HG03342 (cell line): Measurements from ENCODE around the gene SMPX.

Experiments used
- ATAC-seq: cut with Tn5 transposase; IDR thresholded peaks from one replicate; pipeline ENCODE4 v1.9.1; 2021; ENCODE audit warnings: mild to moderate bottlenecking, moderate library complexity; ENCODE audit not compliant: unreplicated experiment

Gene SMPX

DNA sequence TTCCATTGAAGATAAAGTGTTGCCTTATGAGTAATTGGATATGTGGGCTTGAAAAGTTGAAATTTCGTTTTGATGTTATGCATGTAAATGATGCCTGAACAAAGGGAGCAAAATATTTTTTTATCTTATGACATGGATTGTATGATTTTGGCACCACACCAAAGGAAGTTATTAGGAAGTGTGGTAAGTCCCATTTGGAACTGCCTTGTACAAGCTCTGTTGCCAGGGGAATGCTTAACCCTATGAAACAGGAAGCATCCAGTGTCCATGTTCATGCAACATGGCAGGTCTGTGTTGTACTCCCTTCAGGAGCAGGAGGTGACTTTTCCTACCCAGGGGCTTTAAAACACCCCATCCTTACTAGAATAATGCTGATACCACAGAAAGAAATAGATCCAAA is 13.2 kb downstream of the SMPX start:
- no peak for ATAC-seq

DNA sequence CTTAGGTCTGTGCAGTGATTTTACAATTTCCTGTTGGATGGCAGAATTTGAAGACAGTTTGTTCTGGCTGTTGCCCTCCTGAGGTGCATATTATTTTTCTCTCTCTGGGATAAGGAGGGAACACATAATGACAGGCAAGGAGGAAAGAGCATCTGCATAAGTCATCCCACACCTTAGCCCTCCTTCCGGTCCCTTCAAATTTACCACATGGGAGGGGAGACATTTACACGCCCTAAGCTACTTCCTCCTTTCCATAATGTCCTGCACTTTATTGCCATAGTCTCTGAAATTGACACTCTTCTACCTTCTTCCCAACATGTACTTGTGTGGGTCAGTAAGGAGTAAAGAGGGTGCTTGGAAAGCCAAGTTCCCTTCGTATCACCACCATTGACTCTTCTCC is 13.9 kb downstream of the SMPX start:
- ATAC-seq, result no peak

DNA sequence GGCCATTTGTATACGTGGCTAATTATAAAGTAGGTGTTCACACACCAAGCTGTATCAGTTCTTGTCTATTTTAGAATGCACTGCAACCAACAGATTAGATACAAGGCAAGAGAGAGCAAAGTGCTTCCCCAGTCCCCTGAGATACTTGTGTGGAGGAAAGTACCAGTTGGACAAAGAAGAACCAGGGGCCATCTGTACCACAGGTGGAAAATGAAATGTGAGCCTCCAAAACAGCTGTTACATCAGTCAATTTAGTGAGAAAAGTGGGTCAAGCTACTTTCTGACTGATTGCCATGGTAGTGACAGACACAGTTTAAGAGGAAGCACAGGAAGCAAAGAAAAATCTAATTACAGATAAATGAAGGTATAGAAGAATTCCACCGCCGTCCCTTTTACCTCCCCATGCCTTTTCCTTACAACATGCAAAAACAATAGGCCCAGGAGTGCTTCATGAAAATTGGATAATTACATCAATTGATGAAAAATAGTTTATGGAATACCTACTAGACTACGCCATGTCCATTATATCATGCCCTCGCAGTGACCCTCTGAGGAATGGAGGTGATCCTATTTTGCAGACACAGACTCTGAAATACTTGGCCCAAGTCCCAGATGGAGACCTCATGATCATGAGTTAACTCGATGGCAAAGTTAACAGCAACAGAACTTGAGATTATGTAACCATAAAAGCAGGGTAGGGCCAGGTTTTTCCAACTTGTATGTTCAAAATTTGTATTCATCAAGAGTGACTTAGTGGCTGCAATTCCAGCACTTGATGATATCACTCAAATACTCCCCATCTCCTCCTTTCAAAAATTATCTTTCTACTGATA is 15.8 kb downstream of the SMPX start:
- no peak for ATAC-seq

DNA sequence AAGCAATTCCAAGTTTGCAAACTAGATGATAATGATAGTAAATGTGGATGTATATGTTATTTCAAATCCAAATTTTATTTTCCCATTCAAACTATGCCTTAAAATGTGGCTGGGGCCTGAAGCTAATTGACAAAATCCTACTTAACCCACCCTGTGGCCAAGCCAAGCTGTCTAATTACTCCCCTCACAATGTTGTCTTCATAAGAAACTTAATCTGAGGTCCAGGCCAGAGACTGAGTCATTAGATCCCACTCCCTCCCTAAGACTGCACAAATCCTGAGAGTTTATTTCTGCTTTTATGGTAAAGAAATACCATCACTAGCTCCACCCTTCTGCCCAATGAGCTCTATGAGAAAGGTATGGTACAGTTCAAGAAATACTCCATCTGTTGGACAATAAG is 16.6 kb downstream of the SMPX start:
- no peak for ATAC-seq

DNA sequence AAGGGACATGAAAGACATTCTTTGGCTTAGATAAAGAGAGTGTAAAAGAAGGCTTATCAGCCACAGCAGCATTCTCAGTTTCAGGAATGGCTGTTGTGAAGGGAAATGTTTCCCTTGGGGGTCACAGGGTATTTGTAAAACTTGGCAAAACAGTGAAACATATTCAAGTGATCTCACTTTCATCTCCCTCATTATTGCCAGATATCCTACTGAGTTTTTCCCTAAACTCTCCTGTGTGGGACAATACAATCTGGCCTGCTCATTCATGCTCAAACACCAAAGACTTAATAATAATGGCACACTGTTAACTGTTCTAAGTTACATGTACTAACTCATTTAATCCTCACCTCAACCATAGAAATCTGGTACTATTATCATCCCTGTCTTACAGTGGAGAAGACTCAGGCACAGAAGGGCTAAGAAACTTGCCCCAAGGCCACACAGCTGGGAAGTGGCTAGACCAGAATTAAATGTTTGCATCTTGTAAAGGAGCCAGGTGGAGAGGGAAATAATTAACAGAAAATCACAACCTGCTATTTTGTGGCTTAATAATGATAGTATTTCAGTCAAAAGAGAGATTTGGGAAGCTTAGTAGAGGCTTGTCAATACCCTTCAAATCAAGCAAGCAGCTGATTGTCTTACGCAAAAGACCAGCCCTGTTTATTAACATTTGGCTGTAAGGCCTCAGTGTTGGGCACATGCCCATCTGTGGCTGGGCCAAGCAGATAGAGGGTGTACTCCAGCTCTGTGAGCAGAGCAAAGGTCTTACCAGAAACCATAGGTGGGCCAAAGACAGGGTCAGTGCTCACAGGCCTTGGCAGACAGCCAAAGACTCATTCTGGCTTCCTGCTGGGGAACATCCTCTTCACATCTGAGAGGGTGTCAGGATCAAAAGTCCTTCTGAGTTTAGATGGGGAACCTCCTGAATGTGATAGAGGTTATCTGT is 17.3 kb downstream of the SMPX start:
- ATAC-seq, result no peak

DNA sequence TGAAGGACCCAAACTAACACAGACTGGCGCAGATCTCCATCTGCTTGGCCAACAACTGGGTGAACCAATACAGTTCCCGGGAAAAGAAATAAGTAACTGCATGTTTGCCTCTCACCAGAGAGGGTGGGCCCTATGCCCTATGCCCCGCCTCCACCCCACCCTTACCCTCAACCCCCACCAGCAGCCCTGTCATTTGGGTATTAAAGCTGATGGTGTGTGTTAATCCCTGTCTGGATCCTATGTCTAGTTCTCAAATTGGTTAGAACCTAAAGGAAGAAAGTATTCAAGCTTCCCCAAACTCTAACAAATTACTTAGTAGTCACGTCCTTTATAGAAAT is 19.0 kb downstream of the SMPX start:
- ATAC-seq, result no peak

DNA sequence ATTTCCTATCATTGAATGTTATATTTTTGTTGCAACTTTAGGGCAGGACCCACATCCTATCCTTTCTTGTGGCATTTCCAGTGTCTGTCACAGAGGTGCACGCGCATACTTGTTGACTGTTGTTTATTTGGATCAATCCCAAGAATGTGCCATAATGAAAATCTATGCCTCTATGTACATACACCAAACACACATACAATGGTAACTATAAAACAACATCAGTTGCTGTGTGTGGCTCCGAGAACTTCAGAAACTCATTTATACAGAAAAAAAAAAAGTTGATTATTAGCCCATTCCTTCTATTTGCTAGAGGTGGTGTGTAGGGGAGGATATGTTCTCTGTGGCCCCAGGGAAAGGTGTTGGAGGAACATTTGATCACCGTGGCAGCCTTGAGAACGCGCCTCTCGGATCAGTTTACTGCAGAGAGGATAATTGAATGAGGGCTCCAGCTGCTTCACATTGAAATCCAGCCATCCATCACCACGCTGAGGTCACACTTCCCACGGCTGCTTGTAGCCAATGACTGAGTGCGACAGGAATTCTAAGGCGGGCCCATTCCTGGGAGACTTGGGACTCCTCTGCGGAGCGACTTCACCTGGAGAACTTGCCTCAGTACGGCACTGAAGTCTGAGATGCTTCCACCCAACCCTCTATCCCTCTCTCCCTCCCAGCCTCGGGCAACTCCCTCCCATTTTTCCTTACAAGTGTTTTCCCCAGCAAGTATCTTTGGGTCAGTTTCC is 19.5 kb downstream of the SMPX start:
- ATAC-seq, result no peak

DNA sequence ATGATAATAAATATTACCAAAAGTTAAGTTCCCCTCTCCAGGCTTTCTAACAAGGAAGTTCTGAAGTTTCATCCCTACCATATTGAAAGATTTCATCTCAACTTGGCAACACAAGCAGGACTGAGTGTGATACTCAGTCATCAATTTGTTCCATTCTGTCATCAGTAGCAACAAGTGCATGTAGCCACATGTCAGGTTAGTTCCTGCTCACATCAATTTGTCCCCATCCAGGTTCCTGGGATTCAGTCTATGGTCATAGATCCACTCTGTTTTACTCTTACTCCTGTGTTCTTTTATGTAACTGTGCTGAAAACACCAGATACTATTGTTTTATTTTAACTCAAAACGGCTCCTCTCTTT is 22.2 kb downstream of the SMPX start:
- no peak for ATAC-seq

DNA sequence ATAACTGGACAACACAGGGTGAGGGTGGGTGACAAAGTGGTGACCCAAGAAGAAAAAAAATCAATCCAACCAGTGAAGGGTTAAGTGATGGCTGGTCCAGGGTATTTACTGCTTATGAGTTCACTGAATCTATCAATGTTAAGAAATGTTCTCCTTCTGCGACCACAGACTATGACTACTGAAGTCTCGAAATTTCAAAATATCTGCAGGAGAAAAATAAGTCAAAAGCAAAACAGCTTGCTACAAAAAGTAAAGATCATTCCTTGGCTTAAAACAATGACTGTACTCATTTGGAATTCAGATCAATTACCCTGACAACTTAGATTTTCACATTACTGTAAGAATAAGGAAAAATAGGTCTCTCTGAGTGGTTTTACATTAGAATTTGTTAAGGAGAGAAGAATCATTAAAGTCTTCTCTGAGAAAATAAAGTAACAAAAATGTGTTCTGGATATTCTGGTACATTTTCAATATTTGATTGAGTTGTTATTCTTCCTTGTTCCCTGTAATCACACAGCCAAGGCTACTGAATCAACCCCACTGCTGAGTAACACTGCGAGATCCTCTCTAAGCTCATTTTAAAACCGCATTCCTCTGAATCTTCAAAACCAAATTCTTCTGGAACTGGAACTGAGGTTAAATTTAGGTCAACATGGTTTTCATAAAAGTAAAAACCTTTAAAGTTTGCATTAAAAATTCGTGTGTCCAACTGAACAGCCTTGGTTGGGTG is 22.7 kb downstream of the SMPX start:
- no peak for ATAC-seq

DNA sequence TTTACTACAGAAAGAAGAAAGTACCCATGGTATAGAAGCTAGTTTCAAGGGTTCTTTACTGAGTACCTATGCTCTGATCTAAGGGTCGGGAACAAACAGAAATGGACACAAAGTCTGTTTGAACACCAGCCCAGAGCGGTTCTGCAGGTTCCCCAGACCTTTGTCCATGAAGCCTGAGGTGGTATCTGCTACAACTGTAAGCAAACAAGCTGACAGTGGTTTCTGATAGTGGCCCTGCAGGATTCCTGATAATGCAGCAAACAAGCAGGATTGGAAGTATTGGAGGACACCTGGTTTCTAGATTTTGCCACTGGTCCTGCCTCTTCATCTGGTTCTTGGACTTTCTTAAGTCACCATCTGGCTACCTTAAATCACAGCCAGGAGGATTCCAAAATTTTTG is 23.7 kb downstream of the SMPX start:
- ATAC-seq, result no peak

DNA sequence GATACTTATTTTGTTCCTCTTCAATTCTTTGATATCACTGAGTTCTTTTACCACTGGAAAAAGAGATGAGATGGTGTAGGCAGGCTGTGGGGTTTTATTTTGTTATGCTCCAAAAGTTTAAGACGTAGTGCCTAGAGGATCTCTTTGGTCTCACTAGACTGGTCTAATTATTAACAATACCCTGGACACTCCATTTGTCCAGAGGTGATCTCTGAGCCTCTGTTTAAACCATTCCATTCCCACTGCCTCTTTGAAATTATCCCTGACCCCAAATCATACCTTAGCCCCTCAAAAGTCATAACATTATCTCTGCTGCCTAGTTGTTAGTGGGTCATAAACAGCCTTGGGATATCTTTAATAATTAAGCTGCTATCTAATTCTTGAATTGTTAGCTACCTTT is 24.2 kb downstream of the SMPX start:
- ATAC-seq, result no peak

DNA sequence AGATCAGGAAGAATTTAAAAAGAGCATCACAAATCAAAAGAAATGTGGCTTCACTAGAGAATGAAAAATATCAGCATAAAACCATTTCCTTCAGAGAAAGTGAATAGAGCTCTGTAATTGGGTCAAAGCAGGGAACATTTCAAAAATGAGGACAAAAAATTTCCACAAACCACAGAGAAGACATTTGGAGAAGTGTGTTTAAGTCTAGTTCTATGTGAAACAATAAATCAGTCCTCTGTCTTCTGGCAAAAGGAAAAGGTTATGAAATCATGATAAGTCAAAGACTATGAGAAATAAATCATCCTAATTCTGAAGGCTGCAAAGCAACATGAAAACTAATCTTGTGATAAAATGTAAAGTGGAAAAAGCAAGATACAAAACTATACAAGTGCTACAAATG is 27.9 kb downstream of the SMPX start:
- ATAC-seq, result no peak

DNA sequence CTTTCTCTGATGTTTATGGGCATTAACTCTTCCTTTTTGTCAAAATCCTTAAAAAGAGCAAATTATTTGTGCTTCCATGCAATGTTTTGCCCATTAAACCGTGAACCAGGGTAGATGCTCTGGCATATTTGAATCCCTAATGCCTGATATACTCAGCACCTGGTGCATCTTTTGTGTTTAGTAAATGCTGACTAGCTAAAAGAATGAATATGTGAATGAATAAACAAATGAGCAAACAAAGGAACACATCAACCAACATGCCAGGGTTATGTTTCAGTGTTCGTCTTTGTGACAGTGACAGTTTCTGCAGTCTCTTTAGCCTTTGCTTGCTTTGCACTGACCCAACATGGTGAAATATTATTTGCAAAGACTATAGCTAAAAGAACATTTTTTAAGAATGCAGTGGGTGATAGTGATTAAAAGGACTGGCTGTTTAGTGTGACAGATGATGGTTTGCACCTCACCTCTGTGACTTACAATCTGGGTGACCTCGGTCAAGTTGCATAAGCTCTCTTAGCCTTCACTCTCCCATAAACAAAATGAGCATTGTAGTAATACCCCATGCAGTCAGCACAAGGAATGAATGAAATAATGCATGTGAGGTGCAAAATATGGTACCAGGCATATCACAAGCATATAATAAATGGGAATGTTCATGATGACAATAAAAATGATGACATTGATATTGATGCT is 29.5 kb downstream of the SMPX start:
- ATAC-seq, result no peak

DNA sequence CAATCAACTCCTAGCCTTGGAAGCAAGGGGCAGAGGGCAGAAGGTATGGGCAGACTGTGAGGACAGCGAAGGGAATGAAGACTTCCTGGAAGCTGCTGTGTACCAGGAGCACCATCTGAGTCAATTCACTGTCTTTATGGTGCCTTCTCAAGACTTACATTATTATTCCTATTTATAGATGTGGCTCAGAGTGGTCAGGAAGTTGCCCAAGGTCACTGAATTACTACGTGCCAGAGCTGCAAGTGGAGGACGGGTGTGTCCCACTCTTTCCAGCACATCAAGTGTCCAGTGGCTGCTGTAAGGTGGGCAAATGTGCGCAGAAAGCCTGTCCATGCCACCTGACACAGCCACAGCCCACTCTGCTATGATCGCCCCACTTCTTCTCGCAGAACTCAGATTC is 32.0 kb downstream of the SMPX start:
- no peak for ATAC-seq

DNA sequence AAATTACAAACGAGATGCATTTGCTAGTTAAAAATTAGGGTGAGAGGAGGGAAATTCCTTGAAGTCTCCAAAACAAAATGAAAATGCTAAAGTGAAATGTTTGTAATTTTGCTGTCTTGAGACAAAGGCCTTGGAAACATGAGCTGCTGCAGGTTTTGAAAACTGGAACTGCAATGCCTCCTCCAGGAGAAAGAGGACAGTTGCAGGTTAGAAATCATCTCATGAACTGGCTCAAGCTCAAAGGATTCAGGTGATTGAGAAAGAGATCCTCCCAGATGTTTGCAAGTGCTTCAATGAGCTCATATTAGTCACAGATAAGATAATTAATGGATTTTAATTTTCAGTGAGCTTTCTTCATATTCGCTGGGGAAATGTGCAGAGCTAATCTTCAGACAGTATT is 32.4 kb downstream of the SMPX start:
- ATAC-seq, result no peak

DNA sequence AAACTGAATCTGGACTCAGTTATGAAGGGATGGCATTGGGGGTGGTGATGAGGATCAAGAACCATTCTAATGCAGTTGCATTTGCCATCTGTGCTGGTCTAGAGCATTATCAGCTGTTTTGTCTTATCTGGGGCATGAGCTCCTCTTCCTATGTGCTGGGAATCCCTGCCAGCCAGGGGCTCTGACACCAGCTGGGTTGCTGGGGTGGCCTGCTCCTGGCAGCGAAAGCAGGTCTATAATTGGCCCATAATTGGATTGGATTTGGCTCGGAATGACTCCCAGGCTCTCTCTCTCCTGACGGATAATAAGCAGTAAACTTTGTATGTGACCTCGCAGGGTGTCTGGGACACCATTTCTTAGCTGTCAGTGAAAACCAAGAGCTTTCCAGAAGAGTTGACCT is 34.1 kb downstream of the SMPX start:
- ATAC-seq, result no peak

DNA sequence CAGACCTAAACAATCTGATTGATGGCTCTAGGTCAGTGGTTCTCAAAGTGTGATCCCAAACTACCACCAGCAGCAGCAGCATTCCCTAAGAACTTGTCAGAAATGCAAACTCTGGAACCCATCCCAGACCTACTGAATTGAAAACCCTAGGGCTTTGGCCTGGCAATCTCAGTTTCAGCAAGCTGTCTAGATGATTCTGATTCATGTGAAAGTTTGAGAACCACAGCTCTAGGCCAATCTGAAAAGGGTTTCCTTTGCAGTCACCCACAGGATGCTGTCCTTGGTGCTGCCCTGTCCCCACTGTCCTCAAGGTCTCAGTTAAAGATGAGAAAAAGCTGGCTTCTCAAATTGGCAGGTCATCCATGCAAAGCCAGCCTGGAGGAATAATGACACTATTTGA is 34.8 kb downstream of the SMPX start:
- ATAC-seq, result no peak

DNA sequence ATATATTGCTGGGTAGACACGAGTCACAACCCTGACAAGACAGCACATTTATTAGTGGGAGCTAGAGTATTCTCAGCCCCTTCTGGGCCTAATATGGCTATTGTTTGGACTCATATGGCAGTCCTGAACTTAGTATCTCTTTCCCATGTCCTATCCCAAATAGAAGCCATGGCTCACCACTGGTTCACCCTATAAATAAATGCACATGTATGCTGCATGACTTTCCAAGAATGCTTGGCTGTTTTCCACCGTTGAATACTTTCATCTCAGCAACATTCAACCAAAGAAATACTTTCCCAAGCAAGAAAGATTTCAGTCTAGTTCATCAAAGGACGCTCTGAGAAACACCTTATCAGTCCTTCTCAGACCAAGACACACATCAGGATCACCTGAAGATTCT is 36.7 kb downstream of the SMPX start:
- ATAC-seq, result no peak

DNA sequence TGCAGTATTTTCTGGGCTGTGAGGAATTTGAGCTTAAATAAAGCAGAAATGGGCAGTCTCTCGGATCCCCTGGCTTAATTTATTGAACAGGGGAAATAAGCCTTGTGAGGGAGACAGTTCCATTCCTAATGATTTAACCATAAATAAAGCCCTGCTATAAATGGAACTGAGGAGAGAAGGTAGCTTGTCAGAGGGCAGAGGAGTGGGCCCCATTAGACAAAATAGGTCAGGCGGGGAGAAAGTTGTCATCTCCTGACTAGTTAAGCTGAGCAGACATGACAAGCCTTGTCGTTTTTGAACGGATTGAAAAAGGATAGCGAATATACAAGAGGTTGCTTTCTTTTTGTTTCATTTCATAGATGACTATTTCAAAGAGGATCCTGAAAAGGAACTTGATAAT is 39.3 kb downstream of the SMPX start:
- ATAC-seq, result no peak

DNA sequence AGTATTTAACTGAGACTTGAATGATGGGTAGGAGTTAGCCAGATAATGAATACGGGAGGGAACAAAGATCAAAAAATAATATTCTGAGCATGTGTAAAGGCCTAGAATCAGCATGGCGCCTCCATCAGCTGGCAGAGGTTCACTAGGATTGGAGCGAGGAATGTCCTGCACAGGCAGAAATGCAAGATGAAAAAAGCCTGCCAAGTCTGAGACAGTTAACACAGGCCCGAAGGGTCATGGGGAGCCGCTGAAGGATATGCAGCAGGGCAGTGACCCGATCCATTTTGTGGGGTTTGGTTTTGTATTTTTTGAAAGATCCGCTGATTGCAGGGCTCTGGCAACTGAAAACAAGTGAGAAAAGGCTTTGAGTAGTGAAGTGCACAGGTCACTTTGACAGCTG is 40.1 kb downstream of the SMPX start:
- ATAC-seq, result no peak
